Adrenal gland (tissue), 5 donors: ENCODE results near the gene AKT1S1.

Experiments used
- POLR2A ChIP-seq, 2 donors: fragments of 450-650 bp; IDR thresholded peaks; one replicate each; pipeline ENCODE4 v1.6.1; 2017; ENCODE audit warnings: antibody characterized with exemption in 2 of 2, mild to moderate bottlenecking in 2 of 2, moderate library complexity in 1 of 2
- TF ChIP-seq, protein P1 (sequence below), 6 experiments: fragments of 450-650 bp in 4 of 6; fragments of 200-600 bp in 2 of 6; sonication (generic) in 1 of 6; IDR thresholded peaks; 1 replicate in 5 of 6; 2 replicates in 1 of 6; pipeline versions ENCODE4 v1.5.1 to v1.8.0; 2016 to 2021; ENCODE audit warnings: antibody characterized with exemption in 6 of 6, mild to moderate bottlenecking in 2 of 6, moderate library complexity in 1 of 6
- donor health status: DM: no; HTN: no; CAD: no.

DNA sequence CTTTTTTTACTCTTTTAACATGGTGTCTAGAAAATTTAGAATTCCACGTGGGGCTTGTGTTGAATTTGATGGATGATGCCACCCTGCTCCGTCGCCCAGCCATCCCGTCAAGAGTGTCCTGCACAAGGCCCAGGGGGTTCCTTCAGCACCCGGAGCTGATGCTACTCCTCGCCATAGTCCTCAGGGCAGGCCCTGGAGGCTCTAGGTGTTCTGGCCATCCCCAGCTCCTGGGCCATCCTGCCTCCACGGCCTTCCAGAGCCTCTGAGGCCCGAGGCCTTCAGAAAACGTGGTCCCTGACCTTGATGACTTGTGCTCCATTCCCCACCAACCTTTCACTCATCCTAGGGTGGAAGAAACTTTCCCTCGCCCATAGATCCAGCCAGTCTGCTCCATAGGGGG, 3.3 kb downstream of the AKT1S1 start:
- TF ChIP-seq, protein P1, sequence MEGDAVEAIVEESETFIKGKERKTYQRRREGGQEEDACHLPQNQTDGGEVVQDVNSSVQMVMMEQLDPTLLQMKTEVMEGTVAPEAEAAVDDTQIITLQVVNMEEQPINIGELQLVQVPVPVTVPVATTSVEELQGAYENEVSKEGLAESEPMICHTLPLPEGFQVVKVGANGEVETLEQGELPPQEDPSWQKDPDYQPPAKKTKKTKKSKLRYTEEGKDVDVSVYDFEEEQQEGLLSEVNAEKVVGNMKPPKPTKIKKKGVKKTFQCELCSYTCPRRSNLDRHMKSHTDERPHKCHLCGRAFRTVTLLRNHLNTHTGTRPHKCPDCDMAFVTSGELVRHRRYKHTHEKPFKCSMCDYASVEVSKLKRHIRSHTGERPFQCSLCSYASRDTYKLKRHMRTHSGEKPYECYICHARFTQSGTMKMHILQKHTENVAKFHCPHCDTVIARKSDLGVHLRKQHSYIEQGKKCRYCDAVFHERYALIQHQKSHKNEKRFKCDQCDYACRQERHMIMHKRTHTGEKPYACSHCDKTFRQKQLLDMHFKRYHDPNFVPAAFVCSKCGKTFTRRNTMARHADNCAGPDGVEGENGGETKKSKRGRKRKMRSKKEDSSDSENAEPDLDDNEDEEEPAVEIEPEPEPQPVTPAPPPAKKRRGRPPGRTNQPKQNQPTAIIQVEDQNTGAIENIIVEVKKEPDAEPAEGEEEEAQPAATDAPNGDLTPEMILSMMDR (IDR thresholded peaks at IDR 0.05) = no peak
- TF ChIP-seq POLR2A (IDR thresholded peaks at IDR 0.05) = no peak
